Mucosa of stomach (tissue), 1 donor: ENCODE results near the gene HCFC1R1.
A peak's percentile ranks its signal among the peaks of the same experiment; 100 is the strongest.

ENCODE experiments used
- H3K27me3 ChIP-seq: one replicate; pipeline ENCODE4 v1.7.0; 2013; ENCODE audit warnings: mild to moderate bottlenecking, low read length; ENCODE audit not compliant: control insufficient read depth, insufficient read depth
- H3K36me3 ChIP-seq: one replicate; pipeline ENCODE4 v1.7.0; 2013; ENCODE audit warnings: low read length; ENCODE audit not compliant: control insufficient read depth, insufficient read depth
- H3K4me1 ChIP-seq: one replicate; pipeline ENCODE4 v1.7.0; 2013; ENCODE audit warnings: mild to moderate bottlenecking, low read length; ENCODE audit not compliant: control insufficient read depth, insufficient read depth
- H3K4me3 ChIP-seq: one replicate; pipeline ENCODE4 v1.7.0; 2013; ENCODE audit warnings: low read length
- H3K9ac ChIP-seq: one replicate; pipeline ENCODE4 v1.7.0; 2013; ENCODE audit warnings: mild to moderate bottlenecking, low read length, moderate library complexity
- H3K9me3 ChIP-seq: one replicate; pipeline ENCODE4 v1.7.0; 2013; ENCODE audit warnings: mild to moderate bottlenecking, low read length, moderate library complexity; ENCODE audit not compliant: control insufficient read depth
- donor health status: Pancreatic carcinoma.

Gene HCFC1R1

DNA sequence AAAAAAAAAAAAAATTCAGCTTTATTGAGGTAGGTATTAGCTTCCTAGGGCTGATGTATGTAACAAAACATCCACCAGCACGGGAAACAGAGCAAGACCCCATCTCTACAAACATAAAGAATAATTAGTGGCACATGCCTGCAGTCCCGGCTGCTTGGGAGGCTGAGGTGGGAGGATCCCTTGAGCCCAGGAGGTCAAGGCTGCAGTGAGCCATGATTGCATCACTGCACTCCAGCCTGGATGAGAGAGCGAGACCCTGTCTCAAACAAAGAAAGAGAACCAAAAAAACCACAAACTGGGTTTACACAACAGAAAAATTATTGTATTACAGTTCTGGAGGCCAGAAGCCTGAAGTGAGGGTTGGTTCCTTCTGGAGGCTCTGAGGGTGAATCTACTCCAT is 18.6 kb upstream of the HCFC1R1 start:
- no peak overlapping the region for H3K9ac ChIP-seq
- H3K27me3 ChIP-seq, result peaks cover 70% of the 10 kb centered on the region

DNA sequence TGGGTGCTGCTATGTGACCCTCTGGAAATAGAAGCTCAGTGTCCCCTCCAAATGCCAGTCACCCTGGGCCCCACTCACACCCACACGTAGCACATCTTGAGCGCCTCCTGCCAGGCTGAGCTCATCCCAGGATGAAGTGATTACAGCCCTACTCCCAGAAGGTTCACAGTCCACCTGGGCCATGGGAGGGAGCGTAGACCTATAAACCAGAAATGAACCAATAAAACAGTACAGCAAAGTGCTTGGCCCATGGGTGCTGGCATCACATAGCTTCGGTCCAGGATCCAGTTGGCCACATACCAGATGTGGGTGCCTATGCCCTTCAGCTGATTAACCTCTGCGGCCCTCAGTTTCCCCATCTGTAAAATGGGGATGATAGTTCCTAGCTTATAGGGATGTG is 15.2 kb upstream of the HCFC1R1 start:
- peaks cover 20% of the 10 kb centered on the region for H3K4me1 ChIP-seq
- no peak overlapping the region for H3K4me3 ChIP-seq
- H3K9me3 ChIP-seq, result no peaks in the 10 kb centered on the region
- H3K27me3 ChIP-seq, result peaks cover 56% of the 10 kb centered on the region
- H3K9ac ChIP-seq, result no peak overlapping the region
- no peaks in the 10 kb centered on the region for H3K36me3 ChIP-seq

More for the DNA sequence above, 18.6 kb upstream of the HCFC1R1 start:
- H3K9me3 ChIP-seq, result no peaks in the 10 kb centered on the region
- H3K4me1 ChIP-seq, result peaks cover 19% of the 10 kb centered on the region
- H3K36me3 ChIP-seq, result no peaks in the 10 kb centered on the region
- H3K4me3 ChIP-seq, result no peak overlapping the region

DNA sequence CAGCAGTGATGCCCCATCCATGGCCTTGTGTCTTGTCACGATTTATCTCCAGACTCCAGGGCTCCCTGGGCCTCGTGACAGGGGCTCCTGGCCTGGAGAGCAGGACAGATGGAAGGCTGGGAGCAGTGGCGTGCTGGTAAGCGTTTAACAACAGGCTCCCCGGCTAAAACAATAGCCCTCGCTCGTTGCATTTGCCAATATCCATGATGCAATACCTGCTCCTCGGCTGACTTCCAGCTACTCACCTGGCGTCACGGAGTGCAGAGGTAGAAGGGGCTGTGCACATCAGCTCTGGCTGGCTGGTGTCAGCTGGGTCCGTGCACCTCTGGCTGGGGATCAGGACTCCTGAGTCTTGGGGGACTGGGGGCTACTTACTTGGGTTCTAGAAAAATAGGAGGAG is 14.5 kb upstream of the HCFC1R1 start:
- no peak overlapping the region for H3K9ac ChIP-seq
- peaks cover 50% of the 10 kb centered on the region for H3K27me3 ChIP-seq
- H3K9me3 ChIP-seq, result no peaks in the 10 kb centered on the region

DNA sequence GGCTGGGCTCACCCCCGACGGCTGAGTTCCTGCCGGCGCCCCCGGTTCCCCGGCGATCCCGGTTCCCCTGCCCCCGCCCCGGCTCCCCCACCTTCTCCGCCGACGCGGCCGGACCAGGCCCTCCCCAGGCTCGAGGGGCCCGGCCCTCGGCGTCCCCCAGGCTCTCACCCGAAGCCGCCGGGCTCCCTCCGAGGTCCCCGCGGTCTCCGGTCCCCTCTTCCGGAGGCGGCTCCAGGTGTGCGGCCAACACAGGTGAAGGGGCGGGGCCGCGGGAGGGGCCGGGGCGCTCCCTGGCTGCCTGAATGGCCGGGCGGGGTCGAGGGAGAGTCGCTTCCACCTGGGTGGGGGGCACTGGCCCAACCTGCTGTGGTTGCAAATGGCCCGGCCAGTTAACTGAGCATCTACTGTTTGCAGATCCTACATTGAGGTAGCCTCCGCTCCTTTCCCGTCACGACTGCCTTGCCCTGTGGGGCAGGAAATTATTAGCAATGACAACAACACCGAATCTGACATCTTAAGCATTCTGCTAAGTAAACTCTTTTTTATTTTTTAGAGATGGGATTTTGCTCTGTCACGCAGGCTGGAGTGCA is 13.1 kb upstream of the HCFC1R1 start, which contains the start of gene BICDL2:
Gene BICDL2 (minus strand): TSS at position 219 of the 590 bp plus-strand sequence. CDS start 1,448 bp downstream, outside the sequence.
- Histone ChIP-seq H3K36me3 (no peaks in the 10 kb centered on the region), H3K9me3 (no peaks in the 10 kb centered on the region), H3K4me3 (peak within 1 kb of the TSS; percentile 46), H3K4me1 (peaks cover 20% of the 10 kb centered on the region), H3K27me3 (peaks cover 47% of the 10 kb centered on the region), H3K9ac (peak within 1 kb of the TSS; percentile 91)

More for the DNA sequence above, 14.5 kb upstream of the HCFC1R1 start:
- Histone ChIP-seq H3K4me3 (no peak overlapping the region), H3K4me1 (peaks cover 20% of the 10 kb centered on the region), H3K36me3 (no peaks in the 10 kb centered on the region)

DNA sequence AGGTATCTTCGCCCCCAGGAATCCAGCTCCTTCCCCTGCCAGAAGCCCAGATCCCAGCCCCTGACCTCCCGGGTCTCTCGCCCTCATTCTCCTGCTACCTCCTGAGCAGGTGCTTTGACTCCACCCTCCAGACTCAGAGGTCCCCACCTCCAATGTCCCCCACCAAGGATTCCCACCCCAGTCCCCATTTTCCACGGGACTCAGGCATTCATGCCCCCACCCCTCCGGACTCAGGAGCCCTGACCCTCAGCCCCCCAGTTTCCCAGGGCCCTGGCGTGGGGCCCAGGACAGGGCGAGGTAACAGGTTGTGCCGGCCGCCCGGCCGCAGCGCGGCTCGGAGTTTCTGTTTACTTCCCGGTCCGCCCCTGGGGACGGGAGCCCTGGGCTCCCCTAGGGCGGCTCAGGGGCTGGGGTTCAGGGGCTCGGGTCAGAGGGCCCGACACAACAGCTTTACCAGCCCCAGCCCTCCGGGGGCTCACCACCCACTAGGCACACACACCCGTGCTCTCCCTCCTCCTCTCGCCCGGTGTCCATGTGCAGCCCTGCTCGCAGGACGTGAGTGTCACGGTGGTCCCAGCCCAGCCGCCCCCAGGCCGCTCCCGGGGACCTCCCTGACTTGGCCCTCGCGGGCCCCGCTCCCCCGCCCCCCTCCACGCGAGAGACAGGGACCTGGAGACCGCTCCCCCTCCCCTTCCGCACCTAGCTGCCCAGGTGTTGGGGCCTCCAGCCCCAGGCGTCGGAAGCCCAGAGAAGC is 12.4 kb upstream of the HCFC1R1 start:
- no peaks in the 10 kb centered on the region for H3K9me3 ChIP-seq
- H3K9ac ChIP-seq, result peak overlapping the region; percentile 91
- H3K4me1 ChIP-seq, result peaks cover 26% of the 10 kb centered on the region
- no peaks in the 10 kb centered on the region for H3K36me3 ChIP-seq
- peaks cover 47% of the 10 kb centered on the region for H3K27me3 ChIP-seq
- H3K4me3 ChIP-seq, result peak overlapping the region; percentile 46

DNA sequence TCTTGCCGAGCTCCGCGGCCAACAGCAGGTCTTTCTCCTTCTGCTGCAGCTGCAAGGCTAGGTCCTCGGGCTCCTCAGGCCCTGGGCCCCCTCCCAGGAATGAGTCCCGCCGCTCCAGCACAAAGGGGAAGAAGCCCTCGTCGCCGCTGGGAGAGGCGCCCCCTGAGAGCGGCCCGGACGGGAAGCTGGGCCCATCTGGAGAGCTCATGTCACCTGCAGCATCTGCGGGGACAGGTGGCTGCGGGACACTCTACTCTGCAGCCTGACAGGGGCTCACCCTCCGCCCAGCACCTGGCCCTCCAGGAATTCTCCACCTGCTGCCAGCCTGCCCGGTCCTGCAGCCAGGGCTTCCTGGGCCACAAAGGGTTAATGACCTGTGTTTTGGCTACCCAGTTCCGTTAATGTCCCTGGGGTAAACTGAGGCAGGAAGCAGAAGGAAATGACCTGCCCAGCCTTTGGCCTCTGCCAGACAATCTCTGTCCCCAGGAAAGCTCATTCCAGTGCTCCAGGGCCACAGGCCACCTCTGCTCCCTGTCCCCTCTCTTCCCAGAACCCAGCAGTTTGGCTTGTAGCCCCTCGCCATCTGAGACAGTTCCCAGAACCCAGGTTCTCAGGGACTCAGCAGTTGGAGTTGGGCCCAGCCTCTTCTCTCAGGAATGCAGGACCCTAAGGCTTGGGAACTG is 11.7 kb upstream of the HCFC1R1 start:
- peak overlapping the region; percentile 46 for H3K4me3 ChIP-seq
- H3K9ac ChIP-seq, result peak overlapping the region; percentile 91
- H3K4me1 ChIP-seq, result peaks cover 29% of the 10 kb centered on the region
- no peaks in the 10 kb centered on the region for H3K36me3 ChIP-seq
- H3K9me3 ChIP-seq, result no peaks in the 10 kb centered on the region
- H3K27me3 ChIP-seq, result peaks cover 51% of the 10 kb centered on the region

DNA sequence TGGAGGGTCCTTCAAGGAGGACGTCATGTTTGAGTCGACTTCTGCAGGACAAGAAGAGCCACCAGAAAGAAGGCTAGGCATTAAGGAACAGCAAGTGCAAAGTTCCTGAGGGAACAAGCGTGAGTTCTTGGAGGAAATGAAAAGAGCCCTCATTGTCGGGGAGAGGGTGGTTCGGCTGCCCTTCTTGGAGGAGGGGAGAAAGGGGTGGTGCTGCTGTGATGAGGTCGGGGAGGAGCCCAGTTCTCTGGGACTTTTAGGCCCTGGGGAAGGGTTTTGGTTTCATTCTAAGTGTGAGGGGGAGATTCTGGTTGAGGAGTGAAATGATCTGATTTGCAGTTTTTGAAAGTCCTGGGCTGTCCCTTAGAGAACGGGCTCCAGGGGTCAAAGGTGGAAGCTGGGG is 8.9 kb upstream of the HCFC1R1 start:
- Histone ChIP-seq H3K36me3 (no peaks in the 10 kb centered on the region), H3K4me1 (peaks cover 29% of the 10 kb centered on the region), H3K9ac (no peak overlapping the region), H3K27me3 (peaks cover 38% of the 10 kb centered on the region), H3K9me3 (no peaks in the 10 kb centered on the region), H3K4me3 (no peak overlapping the region)

DNA sequence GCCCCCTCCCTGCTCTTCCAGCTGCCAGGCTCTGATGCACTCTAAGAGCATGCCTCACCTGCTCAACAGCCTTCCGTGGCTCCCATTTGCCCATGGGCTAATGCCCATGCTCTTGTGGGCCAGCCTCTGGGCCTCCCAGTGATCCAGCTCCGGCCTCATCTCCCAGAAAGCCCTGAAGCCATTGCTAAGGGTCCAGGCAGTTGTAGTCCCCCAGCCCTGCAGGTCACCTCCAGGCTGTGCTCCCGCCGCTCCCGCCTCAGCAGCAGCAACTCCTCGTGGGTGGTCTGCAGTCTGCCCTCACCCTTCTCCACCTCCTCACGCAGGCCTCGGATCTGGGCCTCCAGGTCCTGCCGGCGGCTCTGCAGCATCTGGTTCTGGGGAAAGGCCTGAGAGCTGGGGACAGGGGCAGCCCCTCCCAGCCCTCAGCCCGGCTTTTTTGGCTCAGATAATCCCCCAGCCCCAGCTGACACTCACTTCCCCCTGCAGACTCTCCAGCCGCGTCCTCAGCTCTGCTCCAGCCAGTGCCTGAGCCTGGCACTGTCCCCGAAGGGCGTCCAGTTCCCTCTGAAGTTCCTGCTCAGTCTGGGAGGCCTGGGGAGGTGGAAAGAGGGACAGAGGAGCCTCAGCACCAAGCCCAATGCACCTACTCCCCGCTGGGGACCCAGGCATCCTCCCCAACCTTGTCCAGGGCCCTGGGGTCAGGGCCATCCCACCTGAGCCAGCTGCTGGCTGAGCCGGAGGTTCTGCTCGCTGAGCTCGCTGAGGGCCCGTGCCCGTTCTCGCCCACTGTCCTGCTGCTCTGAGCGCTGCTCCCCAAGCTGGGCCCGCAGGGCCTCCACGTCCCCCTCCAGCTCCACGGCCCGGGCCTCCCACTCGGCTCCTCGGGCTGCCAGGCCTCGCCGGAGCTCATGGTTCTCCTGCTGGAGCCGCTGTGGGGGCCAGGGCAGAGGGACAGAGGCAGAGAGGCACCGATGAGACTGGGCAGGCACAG is 6.8 kb upstream of the HCFC1R1 start:
- peaks cover 17% of the 10 kb centered on the region for H3K4me1 ChIP-seq
- no peak overlapping the region for H3K9ac ChIP-seq
- H3K27me3 ChIP-seq, result peaks cover 20% of the 10 kb centered on the region
- no peak overlapping the region for H3K4me3 ChIP-seq
- no peaks in the 10 kb centered on the region for H3K36me3 ChIP-seq
- H3K9me3 ChIP-seq, result no peaks in the 10 kb centered on the region

DNA sequence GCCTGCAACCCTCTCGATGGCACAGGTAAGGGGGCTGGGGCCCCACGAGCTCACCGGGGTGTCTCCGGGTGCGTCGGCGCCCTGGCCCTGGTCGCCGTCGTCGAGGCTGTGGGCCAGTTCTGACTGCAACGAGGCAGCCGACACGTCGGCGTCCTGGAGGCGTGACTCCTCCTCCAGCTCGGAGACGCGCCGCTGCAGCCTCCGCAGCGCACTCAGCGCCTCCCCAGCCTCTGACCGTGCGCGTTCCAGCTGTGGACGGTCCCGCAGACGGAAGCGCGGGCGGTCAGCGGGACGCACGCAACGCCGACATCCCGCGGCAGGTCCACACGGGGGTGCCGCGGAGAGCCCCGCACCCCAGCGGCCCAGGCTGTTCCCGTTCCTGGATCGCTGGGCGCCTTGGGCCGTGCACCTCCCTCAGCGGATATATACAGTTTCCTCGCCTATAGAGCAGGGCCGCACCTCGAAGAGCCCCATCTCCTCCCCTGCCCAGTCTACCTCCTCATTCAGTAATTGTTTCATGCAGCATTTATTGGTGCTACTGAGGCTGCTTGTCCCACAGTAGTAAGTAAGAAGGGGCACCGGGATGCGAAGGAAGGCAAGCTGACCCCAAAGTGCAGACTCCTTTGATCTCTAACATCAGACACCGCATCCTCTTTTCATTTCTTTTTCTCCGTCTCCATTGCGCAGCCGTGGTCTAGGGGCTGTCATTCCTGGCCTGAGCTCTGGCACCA is 5.9 kb upstream of the HCFC1R1 start:
- Histone ChIP-seq H3K9me3 (no peaks in the 10 kb centered on the region), H3K36me3 (no peaks in the 10 kb centered on the region), H3K4me1 (peaks cover 15% of the 10 kb centered on the region), H3K4me3 (no peak overlapping the region), H3K9ac (no peak overlapping the region), H3K27me3 (peaks cover 16% of the 10 kb centered on the region)

DNA sequence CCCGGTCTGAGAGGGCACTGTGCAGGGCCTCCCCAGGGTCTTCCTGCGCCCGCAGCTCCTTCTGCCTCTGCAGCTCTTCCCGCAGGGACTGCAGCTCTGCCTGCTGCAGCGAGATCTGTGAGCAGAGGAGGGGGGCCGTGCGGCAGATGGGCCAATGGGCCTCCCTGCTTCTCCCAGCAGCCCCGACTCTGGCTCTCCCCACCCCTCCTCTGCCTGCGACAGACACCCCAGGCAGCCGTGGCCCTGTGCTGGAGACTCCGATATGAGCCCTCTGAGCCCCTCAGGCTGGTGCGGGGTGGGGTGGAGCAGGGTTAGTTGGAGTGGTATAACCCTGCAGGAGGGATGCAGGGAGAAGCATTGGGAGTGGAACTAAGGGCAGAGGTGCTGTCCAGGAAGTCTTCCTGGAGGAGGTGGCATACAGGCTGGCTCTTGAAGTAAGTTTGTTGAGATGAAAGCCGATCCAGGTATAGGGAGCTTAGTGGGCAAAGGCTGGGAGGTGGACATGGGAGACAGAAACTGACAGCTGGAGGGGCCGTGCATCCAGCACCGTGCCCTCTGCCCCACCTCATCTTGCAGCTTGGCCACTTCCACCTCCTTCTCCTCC is 5.1 kb upstream of the HCFC1R1 start:
- H3K27me3 ChIP-seq, result peaks cover 16% of the 10 kb centered on the region
- H3K4me3 ChIP-seq, result no peak overlapping the region
- H3K36me3 ChIP-seq, result no peaks in the 10 kb centered on the region
- peaks cover 15% of the 10 kb centered on the region for H3K4me1 ChIP-seq
- H3K9ac ChIP-seq, result no peak overlapping the region
- no peaks in the 10 kb centered on the region for H3K9me3 ChIP-seq
